ENCODE measurements around the gene C4A.
"Not testable (repeated sequence)": the region's sequence is repeated elsewhere in the genome, so short reads cannot be mapped to it uniquely, and the experiment has no call there.

Gene C4A

GRCh38 chr6:32041385-32041784, 59.5 kb downstream of the C4A start:
- not testable (repeated sequence) for H3K4me3 ChIP-seq (ENCODE audit: low read depth, low read length); H3K9ac ChIP-seq (ENCODE audit: low read depth, low read length); H3K4me1 ChIP-seq (ENCODE audit: control insufficient read depth, insufficient read depth, low read length); H3K27me3 ChIP-seq (ENCODE audit: control insufficient read depth, insufficient read depth, low read length); H3K9me3 ChIP-seq (ENCODE audit: control insufficient read depth, insufficient read depth, low read length); H3K36me3 ChIP-seq (ENCODE audit: control insufficient read depth, insufficient read depth, low read length)

DNA sequence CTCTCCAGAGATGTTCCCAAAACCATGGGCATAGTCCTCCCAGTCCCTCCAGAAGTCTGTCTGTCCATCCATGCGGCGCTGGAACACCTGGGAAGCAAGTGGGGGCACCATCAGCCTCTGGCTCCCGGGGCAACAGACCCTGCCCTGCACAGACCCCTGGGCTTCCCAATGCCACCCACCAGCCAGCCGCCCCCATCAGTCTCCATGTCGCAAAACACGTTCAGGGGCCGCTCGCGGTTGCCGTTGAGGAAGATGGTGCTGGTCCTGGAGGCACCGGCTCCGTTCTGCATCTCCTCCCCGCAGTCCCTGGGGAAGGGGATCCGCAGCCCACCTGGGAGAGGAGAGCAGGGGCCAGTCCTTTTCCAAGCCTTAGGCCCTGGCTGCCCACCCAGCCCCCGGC, 60.4 kb downstream of the C4A start:
- not testable (repeated sequence) for H3K36me3 ChIP-seq (ENCODE audit: control insufficient read depth, insufficient read depth, low read length); H3K9me3 ChIP-seq (ENCODE audit: control insufficient read depth, insufficient read depth, low read length); H3K4me3 ChIP-seq (ENCODE audit: low read depth, low read length); H3K27me3 ChIP-seq (ENCODE audit: control insufficient read depth, insufficient read depth, low read length); H3K4me1 ChIP-seq (ENCODE audit: control insufficient read depth, insufficient read depth, low read length); H3K9ac ChIP-seq (ENCODE audit: low read depth, low read length)

GRCh38 chr6:32043589-32044380, 61.9 kb downstream of the C4A start:
- H3K4me3 ChIP-seq (ENCODE audit: low read depth, low read length); H3K9ac ChIP-seq (ENCODE audit: low read depth, low read length); H3K27me3 ChIP-seq (ENCODE audit: control insufficient read depth, insufficient read depth, low read length); H3K36me3 ChIP-seq (ENCODE audit: control insufficient read depth, insufficient read depth, low read length); H3K9me3 ChIP-seq (ENCODE audit: control insufficient read depth, insufficient read depth, low read length); H3K4me1 ChIP-seq (ENCODE audit: control insufficient read depth, insufficient read depth, low read length): not testable (repeated sequence)

DNA sequence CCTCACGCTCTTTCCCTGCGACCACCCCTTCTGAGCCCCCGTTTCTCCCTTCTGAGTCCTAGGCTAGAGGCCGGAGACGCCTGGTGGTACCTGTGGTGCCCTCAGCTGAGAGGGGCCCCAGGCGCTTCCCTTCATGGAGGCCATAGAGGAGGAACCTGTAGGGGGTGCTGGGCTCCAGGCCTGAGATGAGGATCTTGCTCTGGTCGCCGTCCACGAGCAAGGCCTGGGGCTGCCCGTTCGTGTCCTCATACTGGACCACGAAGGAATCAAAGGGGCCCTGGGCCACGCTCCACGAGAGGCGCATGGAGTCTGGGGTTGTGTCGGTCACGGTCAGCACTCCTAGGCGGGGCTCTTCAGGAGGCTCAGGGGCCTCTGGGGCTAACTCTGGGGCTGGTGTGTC, 63.1 kb downstream of the C4A start:
- H3K4me1 ChIP-seq (ENCODE audit: control insufficient read depth, insufficient read depth, low read length); H3K4me3 ChIP-seq (ENCODE audit: low read depth, low read length); H3K9ac ChIP-seq (ENCODE audit: low read depth, low read length); H3K9me3 ChIP-seq (ENCODE audit: control insufficient read depth, insufficient read depth, low read length); H3K36me3 ChIP-seq (ENCODE audit: control insufficient read depth, insufficient read depth, low read length); H3K27me3 ChIP-seq (ENCODE audit: control insufficient read depth, insufficient read depth, low read length): not testable (repeated sequence)

- Histone ChIP-seq H3K27me3 (ENCODE audit: control insufficient read depth, insufficient read depth, low read length) (no peaks in the 10 kb centered on the region), H3K9ac (ENCODE audit: low read depth, low read length) (no peak overlapping the region), H3K9me3 (ENCODE audit: control insufficient read depth, insufficient read depth, low read length) (no peaks in the 10 kb centered on the region), H3K36me3 (ENCODE audit: control insufficient read depth, insufficient read depth, low read length) (no peaks in the 10 kb centered on the region), H3K4me1 (ENCODE audit: control insufficient read depth, insufficient read depth, low read length) (no peaks in the 10 kb centered on the region), H3K4me3 (ENCODE audit: low read depth, low read length) (no peak overlapping the region)
These were observed 64.1 kb downstream of the C4A start for GRCh38 chr6:32045811-32046449.

DNA sequence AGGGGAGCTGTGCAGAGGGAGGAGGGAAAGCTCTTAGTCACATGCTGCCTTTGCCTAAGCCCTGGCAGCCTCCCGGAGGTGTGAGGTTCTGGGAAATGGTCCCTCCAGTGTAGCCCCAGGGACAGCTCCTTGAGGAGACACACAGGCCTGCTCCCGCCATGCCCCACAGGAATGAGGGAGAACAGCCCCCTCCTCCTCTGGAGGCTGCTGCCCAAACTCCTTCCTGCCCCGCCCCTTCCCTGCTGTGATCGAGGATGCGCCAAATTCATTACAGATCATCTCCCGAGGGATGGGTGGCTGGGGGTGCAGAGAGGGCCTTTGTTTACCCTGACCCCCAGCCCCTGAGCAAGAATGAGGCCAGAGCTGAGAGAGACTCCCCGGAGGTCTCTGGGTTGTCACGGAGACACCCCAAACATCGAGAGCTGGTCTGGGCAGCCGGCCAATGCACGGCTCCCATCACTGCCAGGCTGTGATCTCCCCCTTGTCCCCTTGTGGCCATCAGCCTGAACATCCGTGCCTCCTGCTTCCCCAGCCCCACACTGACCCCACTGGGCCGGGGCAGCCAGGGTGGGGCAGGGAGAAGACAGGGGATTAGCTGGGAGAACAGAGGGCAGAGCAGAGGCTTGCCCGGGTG, 64.7 kb downstream of the C4A start:
- Histone ChIP-seq H3K9me3 (ENCODE audit: control insufficient read depth, insufficient read depth, low read length) (no peaks in the 10 kb centered on the region), H3K4me3 (ENCODE audit: low read depth, low read length) (no peak overlapping the region), H3K9ac (ENCODE audit: low read depth, low read length) (no peak overlapping the region), H3K36me3 (ENCODE audit: control insufficient read depth, insufficient read depth, low read length) (no peaks in the 10 kb centered on the region), H3K4me1 (ENCODE audit: control insufficient read depth, insufficient read depth, low read length) (no peaks in the 10 kb centered on the region), H3K27me3 (ENCODE audit: control insufficient read depth, insufficient read depth, low read length) (no peaks in the 10 kb centered on the region)

DNA sequence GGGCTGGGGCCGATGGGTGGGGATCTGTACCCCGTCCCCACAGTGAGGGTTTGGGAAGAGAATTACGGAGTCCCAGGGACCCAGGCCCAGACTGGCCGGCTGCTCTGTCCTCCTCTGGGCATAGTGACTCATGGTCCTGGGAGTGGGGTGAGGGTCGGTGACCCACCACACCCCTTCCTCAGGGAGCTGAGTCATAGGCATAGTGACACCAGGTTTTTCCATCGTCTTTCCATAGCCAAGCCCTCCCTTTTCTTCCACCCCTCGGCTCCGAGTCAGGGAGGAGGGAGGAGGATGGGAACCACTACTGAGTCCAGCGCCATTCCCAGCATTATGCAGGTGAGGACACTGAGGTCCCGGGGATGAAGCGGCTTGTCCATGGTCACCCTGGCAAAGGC, 65.2 kb downstream of the C4A start:
- H3K4me3 ChIP-seq (ENCODE audit: low read depth, low read length), result no peak overlapping the region
- H3K9ac ChIP-seq (ENCODE audit: low read depth, low read length), result no peak overlapping the region
- no peaks in the 10 kb centered on the region for H3K9me3 ChIP-seq (ENCODE audit: control insufficient read depth, insufficient read depth, low read length)

DNA sequence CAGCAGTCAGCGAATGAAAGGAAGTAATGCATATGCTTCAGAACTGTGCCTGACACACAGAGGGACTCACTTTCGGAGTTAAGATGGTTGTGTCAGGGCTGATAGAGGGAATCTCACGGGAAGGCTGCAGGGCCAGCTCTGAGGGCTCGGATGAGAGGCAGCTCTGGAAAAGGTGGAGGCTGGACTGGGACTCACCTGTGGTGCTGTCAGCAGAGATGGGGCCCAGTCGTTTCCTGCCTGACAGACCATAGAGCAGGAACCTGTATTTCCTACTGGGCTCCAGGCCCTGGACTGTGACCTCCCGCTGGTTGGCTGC, 65.6 kb downstream of the C4A start:
- H3K36me3 ChIP-seq (ENCODE audit: control insufficient read depth, insufficient read depth, low read length), result no peaks in the 10 kb centered on the region
- H3K4me3 ChIP-seq (ENCODE audit: low read depth, low read length), result no peak overlapping the region
- H3K9me3 ChIP-seq (ENCODE audit: control insufficient read depth, insufficient read depth, low read length), result no peaks in the 10 kb centered on the region
- H3K9ac ChIP-seq (ENCODE audit: low read depth, low read length), result no peak overlapping the region
- no peaks in the 10 kb centered on the region for H3K27me3 ChIP-seq (ENCODE audit: control insufficient read depth, insufficient read depth, low read length)
- no peaks in the 10 kb centered on the region for H3K4me1 ChIP-seq (ENCODE audit: control insufficient read depth, insufficient read depth, low read length)

More for the DNA sequence above, 65.2 kb downstream of the C4A start:
- Histone ChIP-seq H3K4me1 (ENCODE audit: control insufficient read depth, insufficient read depth, low read length) (no peaks in the 10 kb centered on the region), H3K36me3 (ENCODE audit: control insufficient read depth, insufficient read depth, low read length) (no peaks in the 10 kb centered on the region), H3K27me3 (ENCODE audit: control insufficient read depth, insufficient read depth, low read length) (no peaks in the 10 kb centered on the region)

DNA sequence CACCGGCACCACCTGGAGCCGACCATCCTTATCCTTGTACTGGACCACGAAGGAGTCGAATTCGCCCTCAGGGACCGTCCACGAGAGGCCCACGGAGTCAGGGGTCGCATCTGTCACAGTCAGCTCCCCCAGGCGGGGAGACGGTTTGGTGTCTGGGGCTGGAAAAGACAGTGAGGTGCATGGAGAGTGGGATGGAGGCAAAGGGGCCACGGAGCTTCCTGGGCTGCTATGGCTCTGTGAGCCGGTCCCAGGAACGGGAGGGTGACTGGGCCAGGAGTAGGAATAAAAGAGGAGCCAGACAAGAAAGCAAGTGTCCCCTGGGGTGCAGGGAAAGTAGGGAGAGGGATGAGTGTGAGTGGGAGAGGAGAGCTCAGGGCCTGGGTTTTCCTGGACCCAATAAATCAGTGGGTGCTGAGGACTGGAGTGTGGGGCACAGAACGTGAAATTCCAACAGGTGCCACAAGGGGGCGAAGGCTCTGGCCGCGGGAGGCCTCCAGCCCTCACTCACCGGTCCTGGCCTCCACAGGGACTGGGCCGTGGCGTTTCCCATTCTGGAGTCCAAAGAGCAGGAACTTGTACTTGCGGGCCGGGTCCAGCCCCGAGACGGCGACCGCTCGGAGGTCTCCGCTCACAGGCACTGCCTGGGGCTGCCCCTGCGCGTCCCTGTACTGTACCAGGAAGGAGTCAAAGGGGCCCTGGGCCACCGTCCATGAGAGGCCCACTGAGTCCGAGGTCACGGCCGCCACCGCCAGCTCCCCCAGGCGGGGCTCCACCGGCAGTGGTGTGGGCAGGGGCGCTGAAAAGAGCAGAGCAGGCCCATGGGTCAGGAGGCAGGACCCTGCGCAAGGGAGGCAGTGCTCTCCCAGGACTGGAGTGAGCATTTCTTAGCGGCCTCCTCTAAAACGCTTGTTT, 66.3 kb downstream of the C4A start:
- H3K9ac ChIP-seq (ENCODE audit: low read depth, low read length), result no peak overlapping the region
- H3K9me3 ChIP-seq (ENCODE audit: control insufficient read depth, insufficient read depth, low read length), result no peaks in the 10 kb centered on the region
- no peaks in the 10 kb centered on the region for H3K36me3 ChIP-seq (ENCODE audit: control insufficient read depth, insufficient read depth, low read length)
- H3K4me1 ChIP-seq (ENCODE audit: control insufficient read depth, insufficient read depth, low read length), result no peaks in the 10 kb centered on the region
- H3K27me3 ChIP-seq (ENCODE audit: control insufficient read depth, insufficient read depth, low read length), result no peaks in the 10 kb centered on the region
- no peak overlapping the region for H3K4me3 ChIP-seq (ENCODE audit: low read depth, low read length)

GRCh38 chr6:32049149-32049548, 67.3 kb downstream of the C4A start:
- H3K4me3 ChIP-seq (ENCODE audit: low read depth, low read length); H3K4me1 ChIP-seq (ENCODE audit: control insufficient read depth, insufficient read depth, low read length); H3K27me3 ChIP-seq (ENCODE audit: control insufficient read depth, insufficient read depth, low read length); H3K9me3 ChIP-seq (ENCODE audit: control insufficient read depth, insufficient read depth, low read length); H3K9ac ChIP-seq (ENCODE audit: low read depth, low read length); H3K36me3 ChIP-seq (ENCODE audit: control insufficient read depth, insufficient read depth, low read length): not testable (repeated sequence)

- not testable (repeated sequence) for H3K4me3 ChIP-seq (ENCODE audit: low read depth, low read length); H3K4me1 ChIP-seq (ENCODE audit: control insufficient read depth, insufficient read depth, low read length); H3K36me3 ChIP-seq (ENCODE audit: control insufficient read depth, insufficient read depth, low read length); H3K9ac ChIP-seq (ENCODE audit: low read depth, low read length); H3K27me3 ChIP-seq (ENCODE audit: control insufficient read depth, insufficient read depth, low read length); H3K9me3 ChIP-seq (ENCODE audit: control insufficient read depth, insufficient read depth, low read length)
These were observed 67.9 kb downstream of the C4A start for GRCh38 chr6:32049736-32050135.

Data from iPS-15b (cell line).